LoVo (cell line): ENCODE data around the gene PDE6C.
"Not testable (repeated sequence)": the region's sequence is repeated elsewhere in the genome, so short reads cannot be mapped to it uniquely, and the experiment has no call there.

Source experiments
- DNase-seq: peaks from one replicate; pipeline ENCODE4 v3.0.0-alpha.2; 2016; ENCODE audit warnings: low spot score

Gene PDE6C

GRCh38 chr10:93630625-93631557 is 18.6 kb downstream of the PDE6C start:
- DNase-seq = no peak

- no peak for DNase-seq
These were observed 27.5 kb downstream of the PDE6C start for GRCh38 chr10:93639791-93640190.

- no peak for DNase-seq
These were observed 40.5 kb downstream of the PDE6C start for GRCh38 chr10:93652857-93653256.

GRCh38 chr10:93654201-93654600 is 41.9 kb downstream of the PDE6C start:
- no peak for DNase-seq

- no peak for DNase-seq
These were observed 43.8 kb downstream of the PDE6C start for GRCh38 chr10:93656155-93656554.

- DNase-seq = no peak
These were observed 45.4 kb downstream of the PDE6C start for GRCh38 chr10:93657757-93658156.

GRCh38 chr10:93666030-93666429 is 53.7 kb downstream of the PDE6C start:
- no peak for DNase-seq

- DNase-seq = no peak
These were observed 55.5 kb downstream of the PDE6C start for GRCh38 chr10:93667795-93668194.

GRCh38 chr10:93670372-93670771 is 58.0 kb downstream of the PDE6C start:
- no peak for DNase-seq

GRCh38 chr10:93671042-93671441 is 58.7 kb downstream of the PDE6C start:
- no peak for DNase-seq

GRCh38 chr10:93672022-93672678 is 59.8 kb downstream of the PDE6C start:
- no peak for DNase-seq

- no peak for DNase-seq
These were observed 60.6 kb downstream of the PDE6C start for GRCh38 chr10:93672890-93673289.

- DNase-seq = no peak
These were observed 61.5 kb downstream of the PDE6C start for GRCh38 chr10:93673791-93674190.

GRCh38 chr10:93678386-93678785 is 66.0 kb downstream of the PDE6C start:
- no peak for DNase-seq

- DNase-seq = no peak
These were observed 66.7 kb downstream of the PDE6C start for GRCh38 chr10:93678805-93679587.

- DNase-seq = peak; percentile 55
These were observed 68.2 kb downstream of the PDE6C start for GRCh38 chr10:93680412-93681047.

- DNase-seq = no peak
These were observed 75.4 kb downstream of the PDE6C start for GRCh38 chr10:93687737-93688136.

- no peak for DNase-seq
These were observed 83.4 kb downstream of the PDE6C start for GRCh38 chr10:93695740-93696139.

- DNase-seq = not testable (repeated sequence)
These were observed 84.2 kb downstream of the PDE6C start for GRCh38 chr10:93696582-93696981.

- DNase-seq = no peak
These were observed 84.9 kb downstream of the PDE6C start for GRCh38 chr10:93697207-93697606.

GRCh38 chr10:93701866-93702209 is 89.5 kb downstream of the PDE6C start:
- DNase-seq = no peak
